SU-DHL-6 (cell line): ENCODE measurements around the gene ANKRD33.

ENCODE experiments used
- EZH2phosphoT487 ChIP-seq: fragments of 200-600 bp; sonication (generic), shearing (Covaris generic); conservative IDR thresholded peaks from 2 replicates; pipeline ENCODE4 v1.6.1; 2018; ENCODE audit warnings: mild to moderate bottlenecking, antibody characterized with exemption, low read length, moderate library complexity, mixed read lengths
- TF ChIP-seq, protein P1 (sequence below): fragments of 200-600 bp; sonication (generic); IDR thresholded peaks from one replicate; pipeline ENCODE4 v1.5.1; 2017; ENCODE audit warnings: antibody characterized with exemption, mild to moderate bottlenecking, low read length, moderate library complexity; ENCODE audit not compliant: insufficient read depth, poor library complexity, severe bottlenecking

DNA sequence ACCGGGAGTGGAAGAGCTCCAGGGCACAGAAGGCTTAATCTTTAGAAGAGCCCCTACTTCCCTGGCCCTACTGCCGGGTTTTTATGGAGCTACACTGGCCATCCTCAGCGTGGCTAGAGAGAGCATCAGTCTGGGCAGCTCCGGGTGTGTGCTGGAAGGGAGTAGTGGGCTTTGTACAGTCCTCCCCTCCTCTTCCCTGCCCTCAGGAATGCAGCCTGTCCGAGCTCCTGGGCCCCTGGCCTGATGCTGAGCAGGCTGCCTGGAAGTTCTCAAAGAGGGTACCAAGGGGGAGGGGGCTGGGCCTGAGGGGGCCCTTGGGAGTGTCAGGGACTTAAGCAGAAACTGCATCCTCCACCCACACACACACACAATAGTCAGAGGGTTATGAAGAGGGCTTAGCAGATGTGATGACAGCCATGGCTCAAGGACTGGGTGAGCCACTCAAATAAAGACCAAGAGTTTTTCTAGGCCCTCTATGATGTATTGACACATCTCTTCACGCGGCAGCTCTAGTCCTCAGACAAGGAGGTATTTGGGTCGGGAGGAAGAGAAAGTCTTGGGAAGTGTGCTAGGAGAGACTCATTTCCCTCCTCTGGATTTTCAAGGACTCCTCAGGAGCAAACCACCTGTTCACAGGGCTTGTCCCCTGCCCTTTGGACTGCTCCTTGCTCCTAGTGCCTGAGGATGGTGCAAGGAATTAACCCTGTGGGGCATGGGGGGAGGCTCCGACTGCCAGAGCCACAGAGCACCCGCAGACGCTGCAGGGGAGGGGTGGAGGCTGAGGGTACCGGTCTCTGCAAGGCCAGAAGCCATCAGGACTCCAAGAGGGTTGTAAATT, 22.9 kb upstream of the ANKRD33 start:
- TF ChIP-seq, protein P1, sequence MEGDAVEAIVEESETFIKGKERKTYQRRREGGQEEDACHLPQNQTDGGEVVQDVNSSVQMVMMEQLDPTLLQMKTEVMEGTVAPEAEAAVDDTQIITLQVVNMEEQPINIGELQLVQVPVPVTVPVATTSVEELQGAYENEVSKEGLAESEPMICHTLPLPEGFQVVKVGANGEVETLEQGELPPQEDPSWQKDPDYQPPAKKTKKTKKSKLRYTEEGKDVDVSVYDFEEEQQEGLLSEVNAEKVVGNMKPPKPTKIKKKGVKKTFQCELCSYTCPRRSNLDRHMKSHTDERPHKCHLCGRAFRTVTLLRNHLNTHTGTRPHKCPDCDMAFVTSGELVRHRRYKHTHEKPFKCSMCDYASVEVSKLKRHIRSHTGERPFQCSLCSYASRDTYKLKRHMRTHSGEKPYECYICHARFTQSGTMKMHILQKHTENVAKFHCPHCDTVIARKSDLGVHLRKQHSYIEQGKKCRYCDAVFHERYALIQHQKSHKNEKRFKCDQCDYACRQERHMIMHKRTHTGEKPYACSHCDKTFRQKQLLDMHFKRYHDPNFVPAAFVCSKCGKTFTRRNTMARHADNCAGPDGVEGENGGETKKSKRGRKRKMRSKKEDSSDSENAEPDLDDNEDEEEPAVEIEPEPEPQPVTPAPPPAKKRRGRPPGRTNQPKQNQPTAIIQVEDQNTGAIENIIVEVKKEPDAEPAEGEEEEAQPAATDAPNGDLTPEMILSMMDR: no peak
- TF ChIP-seq EZH2phosphoT487: no peak
